ENCODE results near the gene MBNL1. TPM values are rescaled to one million over a fixed set of nuclear protein-coding genes. Genes with fewer than 3 reads are reported as not detected.

The MBNL1 gene
- total and polyA plus RNA-seq, 2 of the 13 experiments (the other 11 are each of a cell fraction or from before 2014, with no cell fraction given) = 27.1 to 55.4 TPM

DNA sequence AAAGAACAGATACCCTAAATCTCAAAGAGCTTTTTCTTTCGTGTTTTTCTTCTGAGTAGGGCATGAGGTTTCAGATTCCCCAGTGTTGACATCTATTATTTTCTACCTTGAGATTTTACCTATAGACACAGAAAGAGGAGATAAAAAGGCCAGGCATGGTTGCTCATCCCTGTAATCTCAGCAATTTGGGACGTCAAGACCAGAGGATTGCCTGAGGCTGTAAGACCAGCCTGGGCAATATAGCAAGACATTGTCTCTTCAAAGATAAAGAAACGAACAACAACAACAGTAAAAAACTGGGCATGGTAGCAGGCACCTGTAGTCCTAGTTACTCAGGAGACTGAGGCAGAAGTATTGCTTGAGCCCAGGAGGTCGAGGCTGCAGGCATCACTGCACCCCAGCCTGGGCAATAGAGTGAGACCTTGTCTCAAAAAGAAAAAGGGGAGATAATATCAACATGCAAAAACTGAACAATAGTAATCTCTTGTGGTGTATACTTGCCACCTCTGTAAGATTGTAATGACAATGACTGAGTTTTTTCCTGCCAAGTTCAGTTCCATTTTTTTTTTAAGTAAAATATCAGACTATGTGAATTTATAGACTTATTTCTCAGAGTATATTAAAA, 71.3 kb downstream of the MBNL1 start:
- no peaks in the 10 kb centered on the region for H3K27me3 ChIP-seq (ENCODE audit: control insufficient read depth in 1 of 2, insufficient read depth in 2 of 2, low read length in 2 of 2)
- intact Hi-C loops (cut with micrococcal nuclease; ENCODE audit: unreplicated experiment) = no loop called here
- no peak overlapping the region for H3K4me3 ChIP-seq (replicated peaks in 1 of 3; ENCODE audit: insufficient read depth in 1 of 3, low read depth in 2 of 3, low read length in 3 of 3)
- BruUV-seq (replicated peaks) = no TSS peak
- peaks cover 6 to 16% of the 10 kb centered on the region in 2 experiments; a peak in 4 of 5 replicates for H3K36me3 ChIP-seq (replicated peaks in 1 of 2; ENCODE audit: control insufficient read depth in 1 of 2, insufficient read depth in 2 of 2, low read length in 2 of 2)
- no peak for TF ChIP-seq NCOA1 (CRISPR knock-in tag; IDR thresholded peaks at IDR 0.05)
- TF ChIP-seq FOXO1 (CRISPR knock-in tag; IDR thresholded peaks at IDR 0.05) = no peak
- TF ChIP-seq ZNF782 (CRISPR knock-in tag; IDR thresholded peaks at IDR 0.05; ENCODE audit: borderline replicate concordance) = no peak
- CTCF ChIA-PET (ENCODE audit: low intra/inter-chr PET ratio, low total read pairs) = no interaction called here
- peaks cover 8% of the 10 kb centered on the region for H3K79me2 ChIP-seq (ENCODE audit: insufficient read depth, low read length)
- ATAC-seq (no peak), FAIRE-seq (no peak), DNase-seq (ENCODE audit: low spot score) (no peak)
- 100% methylated on average over 4 of the region's 4 CpGs for WGBS (ENCODE audit: low lambda C conversion rate)
- POLR2A ChIA-PET = no interaction called here
- no peak overlapping the region for H2AFZ ChIP-seq (ENCODE audit: low read length)
- no peak overlapping the region for H3K27ac ChIP-seq (ENCODE audit: extremely low read length, insufficient read depth, low read length)
- in situ Hi-C loops (cut with HindIII; ENCODE audit: extremely low pct_ligation_motif_present, low pct_unique_long_range_greater_than_20kb) = no loop called here
- no peak overlapping the region for H3K4me2 ChIP-seq (ENCODE audit: low read depth, low read length)
- no peaks in the 10 kb centered on the region for H4K20me1 ChIP-seq (ENCODE audit: insufficient read depth, low read length)
- H3K9ac ChIP-seq (ENCODE audit: insufficient read depth, low read depth, low read length) = no peak overlapping the region
- H3K4me1 ChIP-seq (ENCODE audit: insufficient read depth, low read length) = no peaks in the 10 kb centered on the region
- H3K9me3 ChIP-seq (ENCODE audit: low read length) = no peaks in the 10 kb centered on the region

DNA sequence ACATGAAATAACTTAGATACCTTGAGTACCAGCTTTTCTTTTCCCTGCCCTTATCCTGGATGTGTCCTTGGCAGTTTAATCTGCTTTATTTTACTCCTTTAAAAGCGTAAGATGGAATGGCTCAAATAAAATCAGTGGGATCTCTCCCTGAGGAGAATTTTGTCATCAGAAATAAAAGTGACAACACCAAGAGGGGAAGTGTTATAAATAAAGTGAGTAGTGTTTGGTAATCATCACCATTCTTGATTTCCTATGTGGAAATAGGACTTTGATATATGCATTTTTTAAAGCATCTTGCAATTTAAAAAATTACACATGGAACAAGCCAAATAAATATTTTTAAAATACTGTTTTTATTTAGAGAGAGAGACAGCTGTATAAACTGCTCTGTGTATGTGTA, 76.5 kb downstream of the MBNL1 start:
- Histone ChIP-seq H3K79me2 (ENCODE audit: insufficient read depth, low read length) (peaks cover 7% of the 10 kb centered on the region), H3K4me1 (ENCODE audit: insufficient read depth, low read length) (no peaks in the 10 kb centered on the region), H3K36me3 (replicated peaks in 1 of 2; ENCODE audit: control insufficient read depth in 1 of 2, insufficient read depth in 2 of 2, low read length in 2 of 2) (peaks cover 3 to 6% of the 10 kb centered on the region in 2 experiments; a peak in 2 of 5 replicates), H3K9ac (ENCODE audit: insufficient read depth, low read depth, low read length) (no peak overlapping the region), H3K27me3 (ENCODE audit: control insufficient read depth in 1 of 2, insufficient read depth in 2 of 2, low read length in 2 of 2) (no peaks in the 10 kb centered on the region), H3K4me3 (replicated peaks in 1 of 3; ENCODE audit: insufficient read depth in 1 of 3, low read depth in 2 of 3, low read length in 3 of 3) (no peak overlapping the region), H4K20me1 (ENCODE audit: insufficient read depth, low read length) (no peaks in the 10 kb centered on the region), H3K27ac (ENCODE audit: extremely low read length, insufficient read depth, low read length) (no peak overlapping the region), H2AFZ (ENCODE audit: low read length) (no peak overlapping the region), H3K4me2 (ENCODE audit: low read depth, low read length) (no peak overlapping the region), H3K9me3 (ENCODE audit: low read length) (no peaks in the 10 kb centered on the region)
- DNase-seq (ENCODE audit: low spot score) (no peak), ATAC-seq (no peak), FAIRE-seq (no peak)
- in situ Hi-C loops (cut with HindIII; ENCODE audit: extremely low pct_ligation_motif_present, low pct_unique_long_range_greater_than_20kb) = no loop called here
- ChIA-PET POLR2A (no interaction called here), CTCF (ENCODE audit: low intra/inter-chr PET ratio, low total read pairs) (no interaction called here)
- no TSS peak for BruUV-seq (replicated peaks)
- WGBS (ENCODE audit: low lambda C conversion rate) = 100% methylated on average over 1 of the region's 1 CpG
- intact Hi-C loops (cut with micrococcal nuclease; ENCODE audit: unreplicated experiment) = no loop called here
- TF ChIP-seq ADNP (CRISPR knock-in tag; IDR thresholded peaks at IDR 0.05) = no peak
- no peak for TF ChIP-seq MTA1 (CRISPR knock-in tag; IDR thresholded peaks at IDR 0.05; ENCODE audit: borderline replicate concordance)
- TF ChIP-seq ZNF33A (CRISPR knock-in tag; IDR thresholded peaks at IDR 0.05; ENCODE audit: borderline replicate concordance) = no peak
- TF ChIP-seq, protein P1, sequence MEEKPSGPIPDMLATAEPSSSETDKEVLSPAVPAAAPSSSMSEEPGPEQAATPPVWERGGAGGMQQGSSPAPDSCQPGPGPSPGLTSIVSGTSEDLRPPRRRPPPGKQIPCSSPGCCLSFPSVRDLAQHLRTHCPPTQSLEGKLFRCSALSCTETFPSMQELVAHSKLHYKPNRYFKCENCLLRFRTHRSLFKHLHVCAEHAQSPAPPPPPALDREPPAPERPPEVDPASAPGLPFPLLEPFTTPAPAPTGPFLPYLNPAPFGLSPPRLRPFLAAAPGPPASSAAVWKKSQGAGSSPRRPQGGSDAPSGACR (CRISPR knock-in tag; IDR thresholded peaks at IDR 0.05) = no peak
- TF ChIP-seq ZNF605 (CRISPR knock-in tag; IDR thresholded peaks at IDR 0.05) = no peak
- no peak for TF ChIP-seq ZNF329 (CRISPR knock-in tag; IDR thresholded peaks at IDR 0.05; ENCODE audit: low read depth)
- no peak for TF ChIP-seq ZNF530 (CRISPR knock-in tag; IDR thresholded peaks at IDR 0.05; ENCODE audit: low read depth)
- no peak for TF ChIP-seq ZNF446 (CRISPR knock-in tag; IDR thresholded peaks at IDR 0.05)
- no peak for TF ChIP-seq ZNF160 (CRISPR knock-in tag; IDR thresholded peaks at IDR 0.05)
- no peak for TF ChIP-seq ZNF678 (CRISPR knock-in tag; IDR thresholded peaks at IDR 0.05)
- TF ChIP-seq, protein P2, sequence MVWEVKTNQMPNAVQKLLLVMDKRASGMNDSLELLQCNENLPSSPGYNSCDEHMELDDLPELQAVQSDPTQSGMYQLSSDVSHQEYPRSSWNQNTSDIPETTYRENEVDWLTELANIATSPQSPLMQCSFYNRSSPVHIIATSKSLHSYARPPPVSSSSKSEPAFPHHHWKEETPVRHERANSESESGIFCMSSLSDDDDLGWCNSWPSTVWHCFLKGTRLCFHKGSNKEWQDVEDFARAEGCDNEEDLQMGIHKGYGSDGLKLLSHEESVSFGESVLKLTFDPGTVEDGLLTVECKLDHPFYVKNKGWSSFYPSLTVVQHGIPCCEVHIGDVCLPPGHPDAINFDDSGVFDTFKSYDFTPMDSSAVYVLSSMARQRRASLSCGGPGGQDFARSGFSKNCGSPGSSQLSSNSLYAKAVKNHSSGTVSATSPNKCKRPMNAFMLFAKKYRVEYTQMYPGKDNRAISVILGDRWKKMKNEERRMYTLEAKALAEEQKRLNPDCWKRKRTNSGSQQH (CRISPR knock-in tag; IDR thresholded peaks at IDR 0.05; ENCODE audit: low read depth) = no peak
- TF ChIP-seq, protein P3, sequence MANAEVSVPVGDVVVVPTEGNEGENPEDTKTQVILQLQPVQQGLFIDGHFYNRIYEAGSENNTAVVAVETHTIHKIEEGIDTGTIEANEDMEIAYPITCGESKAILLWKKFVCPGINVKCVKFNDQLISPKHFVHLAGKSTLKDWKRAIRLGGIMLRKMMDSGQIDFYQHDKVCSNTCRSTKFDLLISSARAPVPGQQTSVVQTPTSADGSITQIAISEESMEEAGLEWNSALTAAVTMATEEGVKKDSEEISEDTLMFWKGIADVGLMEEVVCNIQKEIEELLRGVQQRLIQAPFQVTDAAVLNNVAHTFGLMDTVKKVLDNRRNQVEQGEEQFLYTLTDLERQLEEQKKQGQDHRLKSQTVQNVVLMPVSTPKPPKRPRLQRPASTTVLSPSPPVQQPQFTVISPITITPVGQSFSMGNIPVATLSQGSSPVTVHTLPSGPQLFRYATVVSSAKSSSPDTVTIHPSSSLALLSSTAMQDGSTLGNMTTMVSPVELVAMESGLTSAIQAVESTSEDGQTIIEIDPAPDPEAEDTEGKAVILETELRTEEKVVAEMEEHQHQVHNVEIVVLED (CRISPR knock-in tag; IDR thresholded peaks at IDR 0.05; ENCODE audit: borderline replicate concordance) = no peak
- TF ChIP-seq ZNF33B (CRISPR knock-in tag; IDR thresholded peaks at IDR 0.05) = no peak
